RKO (cell line): ENCODE results near the gene NAPB.
A peak's percentile ranks its signal among the peaks of the same experiment; 100 is the strongest.

Experiments
- DNase-seq: peaks from one replicate; pipeline ENCODE4 v3.0.0-alpha.2; 2016; ENCODE audit warnings: low spot score

Gene NAPB

GRCh38 chr20:23437126-23437899 is 16.0 kb upstream of the NAPB start:
- no peak for DNase-seq

DNA sequence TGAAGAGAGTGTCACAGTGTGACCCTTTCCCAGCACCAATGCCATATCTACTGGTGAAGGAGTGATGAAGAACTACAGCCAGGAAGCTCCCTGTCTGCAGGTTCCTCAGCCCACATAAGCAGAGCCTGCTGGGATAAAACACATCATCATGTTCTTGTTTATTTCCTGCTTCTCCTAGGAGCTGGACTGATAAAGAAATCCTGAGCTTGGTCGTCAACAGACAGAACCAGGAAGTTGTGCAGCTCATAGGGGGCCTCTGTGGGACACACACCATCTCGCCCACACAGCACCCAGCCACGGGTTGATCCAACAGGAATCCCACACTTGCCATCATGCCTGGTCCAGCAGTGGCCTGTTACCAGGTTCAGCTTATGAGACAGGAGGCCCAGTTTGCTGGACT is 15.4 kb upstream of the NAPB start:
- DNase-seq = no peak

DNA sequence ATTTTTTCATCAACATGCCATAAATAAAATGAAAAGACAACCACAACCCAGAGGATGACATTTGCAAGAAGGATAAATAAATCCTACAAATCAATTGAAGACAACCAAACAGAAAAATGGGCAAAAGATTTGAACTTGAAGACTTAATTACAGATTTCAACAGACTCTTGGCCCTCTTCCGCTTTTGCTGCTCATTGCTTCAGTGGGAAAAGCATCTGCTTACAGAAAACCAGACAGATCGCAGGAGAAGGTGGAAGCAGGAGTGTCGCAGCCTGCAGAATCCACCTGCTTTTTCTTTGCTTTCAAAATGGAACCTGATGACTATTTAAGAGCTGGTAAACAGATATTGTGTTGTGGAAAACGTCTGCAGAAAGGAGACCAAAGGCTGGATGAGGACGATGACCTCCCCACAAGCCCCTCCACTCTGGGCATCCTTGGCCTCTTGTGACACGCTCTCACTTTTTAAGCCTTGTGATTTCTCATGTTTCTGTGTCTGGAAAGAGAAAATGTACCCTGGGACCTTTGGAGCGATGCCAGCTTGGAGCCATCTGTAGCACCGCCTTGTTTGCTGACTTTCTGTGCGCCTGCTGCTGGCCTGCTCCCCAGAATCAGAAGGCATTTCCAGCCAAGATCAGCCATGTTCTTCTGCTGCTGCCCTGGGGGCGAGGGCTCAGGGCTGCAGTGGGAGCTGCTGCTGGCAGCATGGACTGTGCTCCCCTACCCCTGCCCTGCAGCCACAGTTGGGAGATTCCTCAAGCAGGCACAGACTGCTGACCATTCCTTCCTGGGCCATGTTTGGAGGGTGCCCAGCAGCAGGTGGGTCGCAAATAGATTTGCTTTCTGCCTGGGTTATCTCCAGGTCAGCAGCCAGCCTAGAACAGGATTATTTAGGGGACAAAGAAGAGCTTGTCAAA is 14.6 kb upstream of the NAPB start:
- no peak for DNase-seq

DNA sequence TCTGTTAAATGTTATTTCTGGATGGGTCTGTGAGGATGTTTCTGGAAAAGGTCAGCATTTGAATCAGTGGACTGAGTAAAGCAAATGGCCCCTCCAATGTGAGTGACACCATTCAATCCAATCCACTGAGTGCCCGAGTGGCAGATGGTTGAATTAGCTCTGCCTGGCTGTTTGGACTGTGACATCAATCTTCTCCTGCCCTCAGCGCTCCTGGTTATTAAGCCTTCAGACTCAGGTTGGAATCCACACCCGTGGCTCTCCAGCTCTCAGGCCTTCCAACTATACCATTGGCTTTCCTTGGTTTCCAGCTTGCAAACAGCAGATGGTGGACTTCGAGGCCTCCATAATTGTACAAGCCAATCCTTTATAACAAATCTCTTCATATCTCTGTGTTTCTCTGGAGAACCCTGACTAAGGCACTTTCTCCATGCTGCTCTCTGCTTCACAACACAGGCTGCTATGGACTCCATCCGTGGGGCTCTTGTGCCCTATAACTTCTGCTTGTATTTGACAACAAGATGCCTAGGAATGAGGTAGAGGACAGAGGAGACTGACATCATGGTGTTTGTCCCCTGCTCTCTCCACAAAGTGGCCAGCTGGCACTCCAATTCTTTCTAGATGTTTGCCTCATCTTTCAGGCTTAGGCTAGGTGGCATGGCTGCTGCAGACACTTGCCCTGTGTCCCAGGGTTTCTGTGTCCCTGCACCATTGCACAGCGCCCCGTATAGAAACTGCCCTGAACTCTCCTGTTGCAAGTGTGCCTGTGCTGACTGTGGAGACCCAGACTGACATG is 13.4 kb upstream of the NAPB start:
- no peak for DNase-seq

- no peak for DNase-seq
Measured at GRCh38 chr20:23433628-23434027, 12.3 kb upstream of the NAPB start.

GRCh38 chr20:23425129-23425528 is 3.8 kb upstream of the NAPB start:
- DNase-seq = no peak

- DNase-seq = peak; percentile 72
Measured at GRCh38 chr20:23419995-23420901, 1.0 kb downstream of the NAPB start.

- no peak for DNase-seq
Measured at GRCh38 chr20:23419657-23419994, 1.7 kb downstream of the NAPB start.

- no peak for DNase-seq
Measured at GRCh38 chr20:23417861-23418260, 3.4 kb downstream of the NAPB start.

DNA sequence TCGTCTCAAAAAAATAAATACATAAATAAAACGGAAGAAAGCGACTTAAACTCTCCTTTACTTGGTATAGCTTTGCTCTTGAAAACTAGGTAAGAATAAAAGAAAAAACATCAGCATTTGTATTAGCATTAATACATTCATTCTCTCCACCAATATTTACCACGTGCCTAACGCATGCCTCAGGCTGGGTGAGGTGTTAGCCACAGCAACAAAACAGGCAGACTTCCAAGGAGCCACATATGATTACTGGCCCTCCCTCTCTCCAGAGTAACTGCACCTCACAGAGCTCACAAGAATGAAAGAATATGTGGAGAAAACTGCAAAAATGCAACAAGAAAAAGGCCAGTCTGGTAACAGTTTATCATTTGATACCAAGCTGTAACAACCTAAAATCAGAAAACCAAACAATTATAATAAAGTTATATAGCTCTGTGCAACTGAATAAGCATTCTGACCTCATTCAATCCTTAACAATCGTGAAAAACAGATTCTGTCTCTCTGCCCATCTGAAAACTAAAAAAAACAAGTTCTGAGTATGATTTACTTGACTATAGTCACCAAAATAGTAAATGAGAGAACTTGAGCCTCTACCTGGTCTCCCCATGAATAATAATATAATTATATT is 5.2 kb downstream of the NAPB start:
- no peak for DNase-seq

- no peak for DNase-seq
Measured at GRCh38 chr20:23415555-23415954, 5.7 kb downstream of the NAPB start.

- no peak for DNase-seq
Measured at GRCh38 chr20:23414526-23415188, 6.6 kb downstream of the NAPB start.

DNA sequence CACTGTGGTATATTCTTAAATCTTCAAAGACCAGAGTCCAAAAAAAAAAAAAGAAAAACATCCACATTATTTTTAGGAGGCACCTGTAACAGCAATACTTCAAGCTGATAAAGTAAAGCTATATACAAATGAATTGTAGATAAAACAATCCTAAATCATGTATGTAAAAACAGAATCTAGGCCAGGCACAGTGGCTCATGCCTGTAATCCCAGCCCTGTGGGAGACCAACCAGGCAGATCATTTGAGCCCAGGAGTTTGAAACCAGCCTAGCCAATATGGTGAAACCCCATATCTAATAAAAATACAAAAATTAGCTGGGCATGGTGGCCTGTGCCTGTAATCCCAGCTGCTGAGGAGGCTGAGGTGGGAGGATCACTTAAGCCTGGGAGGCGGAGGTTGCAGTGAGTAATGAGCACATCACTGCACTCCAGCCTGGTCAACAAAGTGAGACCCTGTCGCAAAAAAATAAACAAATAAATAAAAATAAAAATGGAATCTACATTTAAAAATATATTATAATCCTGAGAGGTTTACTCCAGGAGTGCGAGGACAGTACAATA is 7.3 kb downstream of the NAPB start:
- DNase-seq = no peak

DNA sequence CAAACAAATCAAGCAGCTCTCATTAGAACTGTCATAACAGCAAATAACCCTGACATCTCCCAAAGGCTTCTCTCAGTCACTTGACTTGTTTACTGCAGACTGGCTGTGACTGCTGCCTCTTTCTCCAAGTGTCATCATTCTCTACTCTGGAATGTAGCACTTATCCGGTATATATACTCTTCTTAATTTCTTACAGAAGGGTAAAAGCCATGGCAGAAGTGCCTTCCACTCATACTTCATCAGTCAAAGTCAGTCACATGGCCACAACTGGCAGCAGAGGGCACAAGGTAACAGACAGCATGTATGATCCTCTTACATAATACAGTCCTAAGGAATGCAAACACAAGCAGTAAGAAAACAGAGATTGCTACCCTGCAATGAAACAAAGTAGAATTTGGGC is 9.3 kb downstream of the NAPB start:
- no peak for DNase-seq

GRCh38 chr20:23410916-23411695 is 10.2 kb downstream of the NAPB start:
- DNase-seq = no peak

DNA sequence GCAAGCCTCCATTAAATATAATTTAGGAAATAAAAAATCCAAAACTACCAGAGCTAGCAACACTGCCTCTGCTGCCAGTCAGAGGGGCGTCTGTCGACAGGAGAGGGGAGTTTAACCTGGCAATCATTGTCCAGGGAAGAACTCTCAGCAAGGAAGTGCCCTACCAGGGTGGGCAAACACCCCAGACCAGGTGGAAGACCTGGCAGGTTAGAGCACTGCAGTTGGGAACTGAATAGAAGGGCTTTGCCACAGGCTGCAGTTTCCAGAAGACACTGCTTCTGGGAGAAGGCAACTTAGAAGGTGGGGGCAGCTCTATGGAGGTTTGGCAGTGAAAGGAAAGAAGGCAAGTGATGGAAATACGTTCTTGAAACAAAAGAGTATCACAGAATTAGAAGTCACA is 11.5 kb downstream of the NAPB start:
- DNase-seq = no peak

GRCh38 chr20:23408957-23409356 is 12.3 kb downstream of the NAPB start:
- no peak for DNase-seq

- no peak for DNase-seq
Measured at GRCh38 chr20:23407781-23408464, 13.4 kb downstream of the NAPB start.

- no peak for DNase-seq
Measured at GRCh38 chr20:23406880-23407279, 14.4 kb downstream of the NAPB start.
